IMR-90 (cell line): ENCODE results near the gene C6orf136. TPM values are rescaled to one million over a fixed set of nuclear protein-coding genes. Genes with fewer than 3 reads are reported as not detected.

Source experiments
- ATAC-seq: fragments of 200-7000 bp; cut with Tn5 transposase; 2 replicates; pipeline ENCODE4 v1.9.1; 2020; ENCODE audit warnings: low read depth, mild to moderate bottlenecking, moderate library complexity
- BruUV-seq: library from RNA; stranded (reverse); fragments of 400-500 nt; replicated peaks from 2 replicates; lab custom pipeline; 2021; lab: Mats Ljungman, UMichigan
- CTCF ChIA-PET: fragments of 300-600 bp; formaldehyde crosslinking; extraction: SDS; loops from one replicate; lab custom pipeline; 2021; ENCODE audit warnings: antibody characterized with exemption; lab: Yijun Ruan, JAX
- POLR2A ChIA-PET: fragments of 300-600 bp; sonication (Branson Sonifier 250); formaldehyde crosslinking; loops from one replicate; lab custom pipeline; 2022; ENCODE audit warnings: antibody characterized with exemption; ENCODE audit not compliant: unreplicated experiment; lab: Charles Lee
- DNase-seq: peaks from one replicate; pipeline ENCODE4 v3.0.0; 2013
- H2AFZ ChIP-seq: replicated peaks from 2 replicates; pipeline ENCODE3; 2013; ENCODE audit warnings: low read length, mild to moderate bottlenecking; ENCODE audit not compliant: poor library complexity
- H2AK5ac ChIP-seq: 2 replicates; pipeline ENCODE4 v1.6.1; 2013; ENCODE audit warnings: low read depth, low read length, inconsistent platforms
- H2AK9ac ChIP-seq: replicated peaks from 2 replicates; pipeline ENCODE3; 2013; ENCODE audit warnings: mild to moderate bottlenecking, low read depth, low read length, moderate library complexity; ENCODE audit not compliant: poor library complexity
- H2BK120ac ChIP-seq: 2 replicates; pipeline ENCODE4 v1.6.1; 2013; ENCODE audit warnings: low read depth, low read length, inconsistent platforms
- H2BK15ac ChIP-seq: 3 replicates; pipeline ENCODE4 v1.6.1; 2013; ENCODE audit warnings: low read depth, low read length, inconsistent platforms
- H2BK20ac ChIP-seq: 2 replicates; pipeline ENCODE4 v1.6.1; 2013; ENCODE audit warnings: low read depth, mild to moderate bottlenecking, inconsistent platforms, low read length, moderate library complexity
- H2BK5ac ChIP-seq: 2 replicates; pipeline ENCODE4 v1.6.1; 2013; ENCODE audit warnings: mild to moderate bottlenecking, low read depth, low read length, inconsistent platforms; ENCODE audit not compliant: poor library complexity, severe bottlenecking
- H3K14ac ChIP-seq: replicated peaks from 2 replicates; pipeline ENCODE4 v1.6.1; 2013; ENCODE audit warnings: low read depth, low read length, inconsistent platforms
- H3K18ac ChIP-seq: 2 replicates; pipeline ENCODE4 v1.6.1; 2013; ENCODE audit warnings: low read depth, low read length, control low read depth
- H3K23ac ChIP-seq: 2 replicates; pipeline ENCODE4 v1.6.1; 2013; ENCODE audit warnings: low read depth, low read length, inconsistent platforms
- H3K27ac ChIP-seq: 2 replicates; pipeline ENCODE4 v1.5.1; 2013; ENCODE audit warnings: mild to moderate bottlenecking, control low read depth, low read length; ENCODE audit not compliant: insufficient read depth
- H3K27me3 ChIP-seq: 2 replicates; pipeline ENCODE4 v1.6.1; 2013; ENCODE audit warnings: low read length; ENCODE audit not compliant: control insufficient read depth, insufficient read depth
- H3K36me3 ChIP-seq: 2 replicates; pipeline ENCODE4 v1.6.1; 2013; ENCODE audit warnings: low read length, mixed read lengths; ENCODE audit not compliant: control insufficient read depth, insufficient read depth
- H3K4ac ChIP-seq: 2 replicates; pipeline ENCODE4 v1.6.1; 2013; ENCODE audit warnings: low read depth, low read length, inconsistent platforms
- H3K4me1 ChIP-seq: 2 replicates; pipeline ENCODE4 v1.6.1; 2013; ENCODE audit warnings: low read length, mixed read lengths; ENCODE audit not compliant: control insufficient read depth, insufficient read depth
- H3K4me2 ChIP-seq: 2 replicates; pipeline ENCODE4 v1.6.1; 2013; ENCODE audit warnings: low read depth, mild to moderate bottlenecking, control low read depth, low read length, moderate library complexity
- H3K4me3 ChIP-seq: 2 replicates; pipeline ENCODE4 v1.5.1; 2013; ENCODE audit warnings: low read depth, mild to moderate bottlenecking, control low read depth, low read length, moderate library complexity; ENCODE audit not compliant: insufficient read depth
- H3K56ac ChIP-seq: 2 replicates; pipeline ENCODE4 v1.6.1; 2013; ENCODE audit warnings: low read length, inconsistent platforms; ENCODE audit not compliant: insufficient read depth; ENCODE audit errors: extremely low read depth
- H3K79me1 ChIP-seq, 2 experiments: 2 replicates each; pipeline ENCODE4 v1.6.1; 2013; ENCODE audit warnings: low read length in 2 of 2, inconsistent platforms in 1 of 2, low read depth in 1 of 2
- H3K9ac ChIP-seq: 2 replicates; pipeline ENCODE4 v1.6.1; 2013; ENCODE audit warnings: low read depth, low read length, control low read depth
- H3K9me1 ChIP-seq: 2 replicates; pipeline ENCODE4 v1.6.1; 2013; ENCODE audit warnings: low read length, inconsistent platforms; ENCODE audit not compliant: insufficient read depth
- H3K9me3 ChIP-seq: 2 replicates; pipeline ENCODE4 v1.6.1; 2013; ENCODE audit warnings: low read length; ENCODE audit not compliant: control insufficient read depth, insufficient read depth
- H4K20me1 ChIP-seq: 2 replicates; pipeline ENCODE4 v1.6.1; 2013; ENCODE audit warnings: low read length, inconsistent platforms; ENCODE audit not compliant: insufficient read depth
- H4K5ac ChIP-seq: 2 replicates; pipeline ENCODE4 v1.6.1; 2013; ENCODE audit warnings: mild to moderate bottlenecking, low read depth, low read length, control low read depth
- H4K8ac ChIP-seq, 2 experiments: 2 replicates each; pipeline ENCODE4 v1.6.1; 2013; ENCODE audit warnings: low read depth in 2 of 2, low read length in 2 of 2, control low read depth in 1 of 2, inconsistent platforms in 1 of 2
- H4K91ac ChIP-seq: 2 replicates; pipeline ENCODE4 v1.6.1; 2013; ENCODE audit warnings: low read depth, low read length, inconsistent platforms; ENCODE audit not compliant: insufficient read depth
- BHLHE40 ChIP-seq: fragments of 150-350 bp; IDR thresholded peaks from 2 replicates; pipeline ENCODE4 v1.6.1; 2016; ENCODE audit warnings: mild to moderate bottlenecking, low read depth, low read length
- CEBPB ChIP-seq: IDR thresholded peaks from 2 replicates; pipeline ENCODE4 v1.6.1; 2012; ENCODE audit warnings: low read depth, low read length, improper control_type of control experiment
- CHD1 ChIP-seq: IDR thresholded peaks from 2 replicates; pipeline ENCODE4 v1.6.1; 2012; ENCODE audit warnings: low read depth, low read length, improper control_type of control experiment
- FOS ChIP-seq: fragments of 150-350 bp; IDR thresholded peaks from 2 replicates; pipeline ENCODE4 v1.6.1; 2016; ENCODE audit warnings: low read depth, low read length
- MAFK ChIP-seq: IDR thresholded peaks from 2 replicates; pipeline ENCODE4 v1.6.1; 2012; ENCODE audit warnings: low read depth, low read length, improper control_type of control experiment
- MAZ ChIP-seq: IDR thresholded peaks from 2 replicates; pipeline ENCODE4 v1.6.1; 2012; ENCODE audit warnings: low read depth, mild to moderate bottlenecking, low read length, improper control_type of control experiment, moderate library complexity, borderline replicate concordance
- MXI1 ChIP-seq: IDR thresholded peaks from 2 replicates; pipeline ENCODE4 v1.6.1; 2012; ENCODE audit warnings: low read depth, mild to moderate bottlenecking, low read length, moderate library complexity, borderline replicate concordance
- POLR2A ChIP-seq: IDR thresholded peaks from 2 replicates; pipeline ENCODE4 v1.6.1; 2012; ENCODE audit warnings: mild to moderate bottlenecking, low read depth, low read length
- RAD21 ChIP-seq: IDR thresholded peaks from 2 replicates; pipeline ENCODE4 v1.6.1; 2012; ENCODE audit warnings: low read length, improper control_type of control experiment
- RCOR1 ChIP-seq: IDR thresholded peaks from 2 replicates; pipeline ENCODE4 v1.6.1; 2012; ENCODE audit warnings: mild to moderate bottlenecking, low read length, improper control_type of control experiment; ENCODE audit not compliant: insufficient replicate concordance
- SMC3 ChIP-seq: fragments of 150-350 bp; IDR thresholded peaks from 2 replicates; pipeline ENCODE4 v1.6.1; 2016; ENCODE audit warnings: low read depth, mild to moderate bottlenecking, antibody characterized with exemption, low read length, moderate library complexity
- WGBS, 2 experiments: methylation state at CpG; one replicate each; pipeline versions ENCODE4 v1.1.5 to v1.1.7; 2013; ENCODE audit warnings: missing lambda C conversion rate in 2 of 2; ENCODE audit not compliant: insufficient read length in 1 of 2; ENCODE audit errors: extremely low coverage in 2 of 2; 5-methylcytosine and 5-hydroxymethylcytosine counted together
- dilution Hi-C: fragments of 300-500 bp; cut with HindIII; formaldehyde crosslinking; loops from one replicate; pipeline ENCODE4 v1.14.3; 2018; ENCODE audit warnings: low sequenced_read_pairs; ENCODE audit not compliant: unreplicated experiment
- in situ Hi-C: fragments of 300-500 bp; cut with MboI; formaldehyde crosslinking; loops from 3 replicates; pipeline ENCODE4 v1.14.3; 2019; ENCODE audit warnings: low sequenced_read_pairs, inconsistent platforms, mixed read lengths
- intact Hi-C: fragments of 100-400 bp; cut with micrococcal nuclease; formaldehyde crosslinking; loops from 2 replicates; pipeline ENCODE4 v1.10.0; 2022
- polyA plus RNA-seq, 3 experiments: library from polyadenylated mRNA; depleted of rRNA; stranded (reverse); fragments of >200 nt; gene quantifications; 2 replicates each; pipeline ENCODE4 v1.2.3, GENCODE V29; 2012; ENCODE audit warnings: low replicate concordance in 1 of 3
- total RNA-seq: library from RNA; depleted of rRNA; stranded (reverse); fragments of >200 nt; gene quantifications from 2 replicates; pipeline ENCODE4 v1.2.3, GENCODE V29; 2012
- TF ChIP-seq, protein P1 (sequence below): conservative IDR thresholded peaks from 2 replicates; pipeline ENCODE4 v1.5.1; 2012; ENCODE audit warnings: mild to moderate bottlenecking, low read depth, low read length, improper control_type of control experiment

C6orf136 gene
- total and polyA plus RNA-seq, 2 of the 4 experiments (the other 2 are of a cell fraction), result 1.1 to 11.7 TPM

DNA sequence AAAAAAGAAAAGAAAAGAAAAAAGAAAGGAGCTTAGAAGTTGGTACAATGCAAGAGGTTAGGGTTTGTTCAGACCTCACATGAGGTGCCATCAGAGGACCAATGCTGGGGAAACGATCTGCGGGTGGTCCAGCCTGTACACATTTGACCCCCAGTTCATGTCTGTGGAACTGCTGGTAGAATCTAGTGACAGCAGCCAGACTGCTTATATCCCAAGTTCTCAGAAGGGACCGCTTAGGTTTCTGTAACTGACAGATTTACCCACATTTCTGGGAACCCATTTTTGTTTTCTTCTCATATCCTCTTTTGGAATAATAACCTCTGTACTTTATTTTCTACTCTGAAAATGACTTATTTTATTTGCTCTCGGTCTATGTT lies 34.8 kb downstream of the C6orf136 start:
- H3K18ac ChIP-seq, result peak overlapping the region; percentile 89
- in situ Hi-C loops, result loop anchor here (5.0 kb wide), 1 partner anchor 41 kb away; the partner anchor contains the start of gene TUBB
- peak overlapping the region; percentile 91 for H2BK15ac ChIP-seq

More for the DNA sequence above, 34.8 kb downstream of the C6orf136 start:
- Histone ChIP-seq H4K91ac (peak overlapping the region; percentile 88), H3K23ac (peak overlapping the region; percentile 96), H3K9me3 (no peaks in the 10 kb centered on the region), H3K9ac (peak overlapping the region; percentile 99), H3K14ac (peak overlapping the region; percentile 99), H2BK5ac (peak overlapping the region; percentile 94), H3K4ac (peak overlapping the region; percentile 97), H2BK20ac (peak overlapping the region; percentile 51), H3K27me3 (no peaks in the 10 kb centered on the region), H3K4me1 (peaks cover 14% of the 10 kb centered on the region), H2BK120ac (peak overlapping the region; percentile 85), H3K36me3 (peaks cover 60% of the 10 kb centered on the region), H2AFZ (no peak overlapping the region), H2AK9ac (peak overlapping the region; percentile 70), H4K8ac (peak overlapping the region in 1 of 2 experiments; percentile 94; a peak in 3 of 4 replicates), H2AK5ac (peak overlapping the region; percentile 98), H3K4me2 (peak overlapping the region; percentile 99), H4K20me1 (peaks cover 87% of the 10 kb centered on the region), H3K56ac (peak overlapping the region; percentile 95), H3K4me3 (peak overlapping the region; percentile 97), H3K79me1 (peaks cover 6 to 42% of the 10 kb centered on the region in 2 experiments), H3K9me1 (no peaks in the 10 kb centered on the region), H4K5ac (peak overlapping the region; percentile 89), H3K27ac (peak overlapping the region; percentile 98)
- DNase-seq, result no peak
- TF ChIP-seq POLR2A (no peak), CEBPB (no peak), FOS (no peak), RAD21 (no peak), BHLHE40 (no peak), CHD1 (no peak), SMC3 (no peak), RCOR1 (no peak), MAZ (no peak), MAFK (no peak), MXI1 (no peak)
- TF ChIP-seq, protein P1, sequence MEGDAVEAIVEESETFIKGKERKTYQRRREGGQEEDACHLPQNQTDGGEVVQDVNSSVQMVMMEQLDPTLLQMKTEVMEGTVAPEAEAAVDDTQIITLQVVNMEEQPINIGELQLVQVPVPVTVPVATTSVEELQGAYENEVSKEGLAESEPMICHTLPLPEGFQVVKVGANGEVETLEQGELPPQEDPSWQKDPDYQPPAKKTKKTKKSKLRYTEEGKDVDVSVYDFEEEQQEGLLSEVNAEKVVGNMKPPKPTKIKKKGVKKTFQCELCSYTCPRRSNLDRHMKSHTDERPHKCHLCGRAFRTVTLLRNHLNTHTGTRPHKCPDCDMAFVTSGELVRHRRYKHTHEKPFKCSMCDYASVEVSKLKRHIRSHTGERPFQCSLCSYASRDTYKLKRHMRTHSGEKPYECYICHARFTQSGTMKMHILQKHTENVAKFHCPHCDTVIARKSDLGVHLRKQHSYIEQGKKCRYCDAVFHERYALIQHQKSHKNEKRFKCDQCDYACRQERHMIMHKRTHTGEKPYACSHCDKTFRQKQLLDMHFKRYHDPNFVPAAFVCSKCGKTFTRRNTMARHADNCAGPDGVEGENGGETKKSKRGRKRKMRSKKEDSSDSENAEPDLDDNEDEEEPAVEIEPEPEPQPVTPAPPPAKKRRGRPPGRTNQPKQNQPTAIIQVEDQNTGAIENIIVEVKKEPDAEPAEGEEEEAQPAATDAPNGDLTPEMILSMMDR, result no peak
- intact Hi-C loops (loop anchor here (1.0 to 5.0 kb wide), 3 partner anchors 40 to 406 kb away; no protein-coding TSS in a partner anchor), dilution Hi-C loops (no loop called here)
- BruUV-seq, result no TSS peak
- no peak for ATAC-seq
- CTCF ChIA-PET, result interaction anchor here (2.0 kb wide), 1 partner anchor 41 kb away, joined by 8 read pairs; no protein-coding TSS in a partner anchor
- POLR2A ChIA-PET, result interaction anchor here (0.5 to 1.8 kb wide), 4 partner anchors 9 to 149 kb away, joined by 3 to 7 read pairs (median 5); partner anchors contain the start of gene DHX16
- WGBS, 2 experiments, result 44% methylated on average over 1 of the region's 4 CpGs; no CpG with 5 or more reads in 1 of the 2 experiments
